NOMO-1 treated with DMSO at 0.1 percent for 48 hours (cell line): ENCODE results near the gene KLK3.

Experiments used
- DNase-seq: peaks from one replicate; lab custom pipeline; 2025; ENCODE audit not compliant: unreplicated experiment; lab: John Stamatoyannopoulos, UW

Gene KLK3

DNA sequence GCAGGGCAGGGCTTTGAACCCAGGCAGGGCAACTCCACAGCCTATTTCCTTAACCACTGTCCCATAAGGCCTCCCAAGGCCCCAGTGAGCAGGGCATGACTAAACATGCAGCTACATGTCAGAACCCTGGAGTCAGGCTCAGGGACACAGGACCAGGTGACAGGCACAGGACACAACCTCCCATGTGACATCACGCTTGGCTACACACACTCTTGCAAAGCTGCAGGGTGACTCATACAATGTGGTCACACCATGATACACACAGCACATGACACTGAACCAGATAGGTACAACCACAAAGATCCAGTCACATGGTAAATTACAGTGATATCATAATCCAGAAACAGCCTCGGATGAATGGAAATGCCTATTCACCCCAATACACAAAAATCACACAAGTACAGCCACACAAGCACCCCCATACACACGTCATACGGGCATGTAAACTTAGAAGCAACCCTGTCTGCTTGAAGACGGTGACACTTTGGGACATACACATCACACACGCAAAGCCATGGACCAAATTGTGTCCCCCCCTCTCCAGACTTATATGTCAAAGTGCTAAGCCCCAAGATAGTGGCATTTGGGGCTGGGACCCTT lies 42.0 kb downstream of the KLK3 start:
- DNase-seq: no peak

GRCh38 chr19:50897191-50897607 lies 42.5 kb downstream of the KLK3 start:
- no peak for DNase-seq

DNA sequence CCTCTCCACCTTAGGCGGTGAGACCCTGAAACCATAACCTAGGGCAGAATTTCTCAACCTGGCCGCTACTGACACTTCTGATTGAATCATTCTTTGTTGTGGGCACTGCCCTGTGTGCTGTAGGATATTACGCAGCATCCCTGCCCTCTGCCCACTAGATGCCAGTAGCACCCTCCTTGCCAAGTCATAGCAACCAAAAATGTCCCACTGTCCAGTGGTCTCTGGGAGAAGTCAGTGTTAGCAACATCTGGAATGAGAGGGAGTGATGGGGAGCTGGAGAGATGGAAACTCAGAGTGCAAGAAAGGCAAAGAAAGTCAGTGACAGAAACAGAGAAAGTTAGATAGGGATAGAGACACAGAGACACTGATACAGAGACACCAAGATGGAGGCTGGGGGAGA lies 42.9 kb downstream of the KLK3 start:
- no peak for DNase-seq

GRCh38 chr19:50898018-50898417 lies 43.3 kb downstream of the KLK3 start:
- no peak for DNase-seq

DNA sequence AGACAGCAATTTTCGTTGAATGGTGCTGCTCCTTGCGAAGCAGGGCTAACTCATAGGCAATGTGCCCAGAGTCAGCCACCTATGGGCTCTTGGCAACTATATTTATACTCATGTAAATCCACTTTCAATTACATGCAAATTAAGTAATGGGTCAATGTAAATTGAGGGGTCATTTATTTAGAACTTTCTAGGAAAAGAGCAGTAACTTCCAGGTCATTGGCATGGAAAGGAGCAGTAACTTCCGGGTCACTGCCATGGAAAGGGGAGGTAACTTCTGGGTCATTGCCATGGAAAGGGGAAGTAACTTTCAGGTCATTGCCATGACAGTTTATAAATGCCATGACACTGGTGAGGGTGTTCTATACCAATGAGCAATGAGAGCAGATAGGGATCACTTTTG lies 44.9 kb downstream of the KLK3 start:
- peak; percentile 8 for DNase-seq

DNA sequence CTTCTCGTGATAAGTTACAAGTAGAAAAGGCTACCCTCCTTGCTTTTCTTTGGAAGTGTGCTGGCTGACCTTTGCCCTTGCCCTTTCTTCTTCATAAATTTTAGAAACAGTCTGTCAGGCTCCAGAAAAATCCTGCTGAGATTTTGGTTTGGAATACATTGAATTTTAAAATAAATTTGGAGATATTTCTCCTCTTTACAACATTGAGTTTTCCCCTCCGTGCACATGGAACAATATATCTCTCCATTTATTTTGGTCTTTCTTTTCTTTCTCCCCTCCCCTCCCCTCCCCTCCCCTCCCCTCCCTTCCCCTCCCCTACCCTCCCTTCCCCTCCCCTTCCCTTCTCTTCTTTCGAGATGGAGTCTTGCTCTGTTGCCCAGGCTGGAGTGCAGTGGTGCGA lies 47.9 kb downstream of the KLK3 start:
- DNase-seq: no peak

DNA sequence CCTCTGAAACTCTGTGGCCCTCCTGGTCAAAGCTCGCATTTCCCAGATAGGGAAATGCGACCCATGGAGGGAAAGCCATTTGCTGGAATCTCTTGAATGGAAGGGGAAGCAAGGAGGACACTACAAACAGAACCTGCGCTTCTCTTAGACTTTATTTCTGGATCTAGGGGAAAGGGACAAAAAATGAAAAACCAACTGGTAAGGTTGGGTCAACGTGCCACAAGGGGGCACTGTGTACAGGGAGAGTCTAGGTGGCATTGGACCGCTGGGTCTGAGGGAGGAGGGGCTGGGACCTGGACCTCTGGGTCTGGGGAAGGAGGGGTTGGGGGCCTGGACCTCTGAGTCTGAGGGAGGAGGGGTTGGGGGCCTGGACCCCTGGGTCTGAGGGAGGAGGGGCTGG lies 51.5 kb downstream of the KLK3 start:
- DNase-seq: no peak

GRCh38 chr19:50908336-50908735 lies 53.6 kb downstream of the KLK3 start:
- no peak for DNase-seq

DNA sequence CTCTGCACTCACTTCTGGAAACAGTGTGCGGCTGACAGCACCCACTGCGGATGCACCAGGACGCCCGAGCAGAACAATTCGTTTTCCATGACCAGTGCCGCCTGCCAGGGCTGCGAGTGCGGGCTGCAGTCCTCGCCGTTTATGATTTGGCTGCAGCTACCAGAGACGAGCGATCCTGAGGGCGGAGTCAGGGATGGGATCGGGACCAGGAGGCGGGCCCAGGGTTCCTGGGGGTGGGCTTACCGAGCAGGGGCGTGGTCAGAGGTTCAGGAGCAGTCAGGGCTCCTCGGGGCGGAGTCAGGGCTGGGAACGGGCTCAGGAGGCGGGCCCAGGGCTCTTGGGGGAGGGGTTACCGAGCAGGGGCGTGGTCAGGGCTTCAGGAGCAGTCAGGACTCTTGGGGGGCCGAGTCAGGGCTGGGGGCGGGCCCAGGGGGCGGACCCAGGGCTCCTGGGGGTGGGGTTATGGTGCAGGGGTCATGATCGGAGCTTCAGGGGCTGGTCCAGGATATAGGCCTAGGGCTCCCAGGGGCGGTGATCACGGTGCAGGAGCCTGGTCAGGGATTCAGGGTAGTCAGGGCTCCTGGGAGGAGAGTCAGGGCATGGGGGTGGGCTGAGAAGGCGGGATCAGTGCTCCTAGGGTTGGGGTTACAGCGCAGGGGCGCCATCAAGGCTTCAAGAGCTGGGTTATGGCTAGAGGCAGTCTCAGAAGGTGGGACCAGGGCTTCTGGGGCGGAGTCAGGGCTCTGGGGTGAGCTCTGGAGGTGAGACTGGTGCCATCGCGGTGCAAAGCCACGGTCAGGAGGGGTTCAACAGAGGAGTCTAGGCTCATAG lies 54.7 kb downstream of the KLK3 start:
- no peak for DNase-seq
